ENCODE measurements around the gene LRRC34.

Gene LRRC34

DNA sequence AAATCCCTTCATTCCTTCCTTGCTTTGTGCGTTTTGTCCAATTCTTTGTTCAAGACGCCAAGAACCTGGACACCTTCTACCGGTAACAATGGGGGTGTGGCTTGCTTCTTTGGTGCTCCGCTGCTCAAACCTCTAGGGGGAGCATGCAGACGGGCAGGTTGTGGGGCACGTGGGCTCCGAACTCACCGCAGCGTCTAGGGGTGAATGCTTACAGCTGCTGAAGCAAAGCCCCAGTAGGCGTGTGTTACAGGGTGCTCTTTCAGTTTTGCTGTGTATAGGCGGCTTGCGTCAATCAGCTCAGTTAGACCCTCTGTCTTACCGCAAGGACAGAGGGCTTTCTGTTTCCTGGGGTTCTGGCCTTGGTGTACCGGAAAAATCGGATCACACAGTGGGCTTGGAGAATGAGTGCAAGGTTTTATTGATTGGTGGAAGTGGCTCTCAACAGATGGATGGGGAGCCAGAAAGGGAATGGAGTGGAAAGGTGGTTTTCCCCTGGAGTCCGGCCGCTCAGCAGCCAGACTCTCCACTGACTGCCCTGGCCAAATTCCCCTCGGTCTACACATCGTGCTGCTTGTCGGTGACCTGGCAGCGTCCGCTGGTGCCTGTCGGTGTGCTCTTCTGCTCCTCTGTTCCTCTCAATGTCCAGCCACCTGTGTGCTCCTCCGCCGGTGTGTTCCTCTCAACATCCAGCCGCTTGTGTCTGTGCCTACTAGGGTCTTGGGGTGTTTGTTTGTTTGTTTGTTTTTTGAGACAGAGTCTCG is 1.2 kb upstream of the LRRC34 start:
- peak; percentile 37 to 45 for DNase-seq (ENCODE audit: low read depth in 2 of 2)

DNA sequence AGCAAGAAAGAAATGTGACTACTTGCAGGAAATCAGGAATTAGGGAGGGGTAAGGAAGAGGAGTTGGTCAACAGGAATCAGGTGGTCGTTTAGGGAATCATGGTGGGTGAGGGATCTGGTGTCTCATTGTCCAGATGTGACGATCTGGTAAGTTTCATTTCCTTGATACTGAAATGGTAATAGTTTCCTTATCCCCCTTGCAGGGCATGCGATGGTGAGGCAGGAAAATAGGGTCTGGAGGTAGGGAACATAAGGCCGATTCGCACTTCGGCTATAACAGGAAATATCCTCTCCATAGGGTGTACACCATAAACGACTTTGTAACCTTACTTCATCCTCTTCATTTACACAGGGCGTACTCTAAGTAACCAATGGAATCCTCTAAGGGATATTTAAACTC is 574 bp upstream of the LRRC34 start:
- DNase-seq (ENCODE audit: low read depth in 2 of 2): no peak

DNA sequence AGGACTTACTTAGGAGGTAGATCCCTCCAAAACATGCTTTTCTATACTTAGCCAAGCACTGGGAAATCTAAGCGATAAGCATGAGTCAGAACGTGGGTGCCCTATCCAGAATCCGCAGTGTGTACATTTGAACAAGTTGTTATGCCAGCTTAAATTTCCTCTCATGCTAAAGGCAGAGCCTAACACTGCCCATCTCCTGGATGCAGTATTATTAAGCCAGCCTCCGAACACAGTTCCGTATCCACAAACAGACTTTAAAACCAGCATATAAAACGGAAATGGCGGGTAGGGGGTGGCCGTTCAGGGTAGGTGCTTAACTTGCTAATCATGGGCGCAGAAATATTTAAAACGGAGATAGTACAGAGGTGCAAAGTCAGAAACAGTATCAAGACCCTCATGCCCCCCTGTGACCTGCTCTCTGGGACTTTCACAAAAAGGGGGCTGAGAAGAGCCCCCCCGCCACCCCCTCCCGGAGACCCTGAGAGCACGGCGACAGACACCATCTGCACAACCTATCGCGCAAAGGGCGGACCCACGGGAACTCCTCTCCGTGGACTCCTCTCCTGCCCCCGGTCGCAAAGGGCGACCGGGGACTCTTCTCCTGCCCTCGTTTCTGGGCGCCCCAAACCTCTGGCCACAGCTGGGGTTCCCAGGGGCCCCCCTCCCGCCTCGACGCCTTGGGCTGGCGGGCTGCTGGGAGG is 923 bp downstream of the LRRC34 start:
- no peak for DNase-seq (ENCODE audit: low read depth in 2 of 2)

- DNase-seq (ENCODE audit: low read depth in 2 of 2): no peak
These were observed 3.4 kb downstream of the LRRC34 start for GRCh38 chr3:169809230-169809795.

DNA sequence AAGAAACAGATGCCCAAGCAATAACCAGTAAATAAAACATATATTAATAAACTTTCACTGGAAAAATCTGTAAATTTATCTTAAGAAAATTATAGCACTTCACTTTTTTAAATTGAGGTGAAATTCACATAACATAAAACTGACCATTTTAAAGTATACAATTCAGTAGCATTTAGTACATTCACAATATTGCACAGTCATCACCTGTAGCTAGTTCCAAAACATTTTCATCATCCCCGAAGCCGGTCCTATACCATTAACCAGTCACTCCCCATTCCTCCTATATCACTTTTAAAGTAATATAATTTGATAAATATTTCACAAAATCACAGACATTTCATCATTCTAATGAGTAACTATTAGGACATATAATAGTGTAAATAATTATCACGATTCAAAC is 8.0 kb downstream of the LRRC34 start:
- no peak for DNase-seq (ENCODE audit: low read depth in 2 of 2)

DNA sequence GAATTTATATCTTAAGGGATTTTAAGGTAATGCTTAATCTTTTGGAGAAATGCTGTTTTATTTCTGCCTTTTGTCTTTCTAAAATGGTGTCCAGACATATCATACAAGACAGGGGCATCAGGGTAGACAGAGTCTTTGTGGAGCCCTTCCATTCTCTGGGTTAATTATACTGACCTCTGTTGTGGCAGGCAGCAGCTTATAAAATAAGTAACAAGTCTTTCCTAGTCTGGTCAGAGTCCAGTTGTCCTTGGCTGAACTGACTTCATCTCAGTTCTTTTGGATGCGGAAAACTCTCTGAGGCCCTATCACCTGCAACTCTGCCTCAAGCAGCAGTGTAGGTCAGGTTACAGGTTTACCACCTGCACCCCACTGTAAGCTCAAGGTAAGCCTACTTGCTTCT is 20.3 kb downstream of the LRRC34 start:
- DNase-seq (ENCODE audit: low read depth in 2 of 2): no peak

- no peak for DNase-seq (ENCODE audit: low read depth in 2 of 2)
These were observed 21.8 kb downstream of the LRRC34 start for GRCh38 chr3:169790687-169791429.

GRCh38 chr3:169790219-169790618 is 22.5 kb downstream of the LRRC34 start:
- DNase-seq (ENCODE audit: low read depth in 2 of 2): no peak

- DNase-seq (ENCODE audit: low read depth in 2 of 2): no peak
These were observed 24.9 kb downstream of the LRRC34 start for GRCh38 chr3:169787791-169788190.

- DNase-seq (ENCODE audit: low read depth in 2 of 2): no peak
These were observed 25.6 kb downstream of the LRRC34 start for GRCh38 chr3:169787120-169787519.

DNA sequence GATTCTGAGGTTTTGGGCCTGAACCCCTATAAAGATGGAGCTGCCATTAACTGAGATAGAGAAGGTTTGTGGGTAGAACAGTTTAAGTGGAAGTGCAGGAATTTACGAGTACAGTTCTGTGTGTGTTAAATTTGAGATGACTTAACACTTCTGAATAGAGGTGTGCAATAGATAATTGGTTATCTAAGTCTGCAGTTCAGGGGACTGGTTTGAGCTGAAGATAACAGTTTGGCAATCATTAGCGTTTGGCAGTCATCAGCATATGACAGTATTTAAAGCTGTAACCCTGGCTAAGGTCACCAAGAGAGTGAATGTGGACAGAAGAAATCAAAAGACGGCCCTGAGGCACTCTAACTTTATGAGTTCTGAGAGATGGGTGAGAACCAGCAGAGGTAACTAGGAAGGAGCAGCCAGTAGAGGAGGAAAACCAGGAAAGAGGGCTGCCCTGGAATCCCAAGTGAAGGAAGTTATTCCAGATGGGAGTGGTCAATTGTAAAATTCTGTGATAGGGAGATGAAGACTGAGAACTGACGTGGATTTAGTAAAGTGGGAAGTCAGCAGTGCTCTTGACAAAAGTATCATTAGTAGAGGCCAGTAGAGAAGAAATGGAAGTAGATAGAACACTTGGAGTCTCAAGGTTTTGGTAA is 31.4 kb downstream of the LRRC34 start:
- DNase-seq (ENCODE audit: low read depth in 2 of 2): no peak

DNA sequence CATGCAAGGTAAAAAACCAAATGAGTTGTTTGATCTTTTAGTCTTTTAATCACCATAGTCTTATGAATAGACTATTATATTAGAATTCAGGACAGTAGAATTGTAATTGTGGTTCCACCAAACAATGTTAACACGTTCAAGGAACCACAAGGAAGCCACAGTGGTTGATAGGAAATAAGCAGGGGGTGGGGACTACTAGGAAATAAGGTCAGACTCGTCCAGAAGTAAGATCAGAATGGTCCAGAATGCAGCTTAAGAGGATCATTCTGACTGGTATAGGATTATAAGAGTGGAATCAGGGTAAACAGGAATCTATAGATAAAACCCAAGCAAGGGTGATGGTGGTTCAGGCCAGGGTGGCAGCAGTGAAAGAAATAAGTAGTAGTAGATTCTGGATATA is 32.0 kb downstream of the LRRC34 start:
- no peak for DNase-seq (ENCODE audit: low read depth in 2 of 2)

DNA sequence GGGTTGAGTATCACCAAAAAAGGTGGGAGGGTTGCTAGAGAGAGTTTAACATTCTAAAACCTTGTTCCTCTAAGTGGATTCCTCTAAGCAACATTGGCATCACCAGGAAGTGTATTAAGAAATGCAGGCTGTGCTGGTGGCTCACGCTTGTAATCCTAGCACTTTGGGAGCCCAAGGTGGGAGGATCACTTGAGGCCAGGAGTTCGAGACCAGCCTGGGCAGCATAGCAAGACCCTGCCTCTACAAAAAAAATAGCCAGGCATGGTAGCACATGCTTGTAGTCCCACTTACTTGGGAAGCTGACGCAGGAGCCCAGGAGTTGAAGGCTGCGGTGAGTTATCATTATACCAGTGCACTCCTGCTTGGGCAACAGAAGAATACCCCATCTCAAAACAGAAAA is 34.9 kb downstream of the LRRC34 start:
- no peak for DNase-seq (ENCODE audit: low read depth in 2 of 2)

GRCh38 chr3:169774186-169774585 is 38.5 kb downstream of the LRRC34 start:
- no peak for DNase-seq (ENCODE audit: low read depth in 2 of 2)

DNA sequence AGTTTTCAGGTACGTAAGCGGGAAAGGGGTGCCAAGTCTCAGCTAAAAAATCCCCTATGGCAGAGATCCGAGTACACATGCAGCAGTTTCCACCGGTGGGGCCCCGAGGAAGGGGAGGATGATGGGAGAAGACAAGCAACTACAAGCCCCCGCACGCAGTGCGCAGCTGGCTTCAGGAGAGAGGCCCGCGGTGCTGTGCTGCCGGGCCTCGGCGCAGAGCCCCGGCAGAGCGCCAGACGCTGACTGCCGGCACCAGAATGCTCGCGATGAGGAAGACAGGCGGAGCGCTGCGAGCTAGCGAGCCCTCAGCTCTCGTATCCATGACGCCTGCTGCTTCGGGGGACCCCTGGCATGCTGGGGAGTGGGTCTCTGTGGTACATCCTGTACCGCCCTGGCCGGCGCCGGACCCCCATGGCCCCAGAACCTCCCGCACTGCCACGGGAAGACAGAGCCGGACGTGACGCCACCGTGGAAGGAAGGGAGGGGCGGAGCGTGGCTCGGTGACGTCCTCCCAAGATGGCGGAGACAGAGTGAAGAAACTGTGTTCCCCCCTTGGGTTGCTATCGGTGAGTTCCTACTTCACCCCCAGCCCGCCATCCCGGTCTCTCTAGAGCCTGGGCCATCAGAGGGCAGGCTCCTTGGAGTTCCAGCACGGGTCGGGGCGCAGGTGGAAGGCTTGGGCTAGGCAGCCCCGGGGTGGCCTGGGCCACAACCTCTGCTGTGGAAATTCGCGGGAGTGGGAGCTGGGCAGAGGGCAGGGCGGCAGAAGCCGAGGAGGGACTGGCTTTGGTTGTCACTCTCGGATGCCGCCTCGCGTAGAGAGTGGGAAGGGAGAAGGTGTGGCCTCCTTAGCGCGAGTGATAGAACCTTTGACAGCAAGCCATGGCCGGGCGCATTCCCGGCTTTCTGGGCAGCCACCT is 39.5 kb downstream of the LRRC34 start, which contains the start of gene MYNN:
TSS of gene MYNN (plus strand) at position 500 of the 920 bp plus-strand sequence. CDS start 900 bp downstream, outside the sequence.
- peak; percentile 81 to 86 for DNase-seq (ENCODE audit: low read depth in 2 of 2)

- DNase-seq (ENCODE audit: low read depth in 2 of 2): peak; percentile 25 to 37
These were observed 40.3 kb downstream of the LRRC34 start for GRCh38 chr3:169772305-169772896.

DNA sequence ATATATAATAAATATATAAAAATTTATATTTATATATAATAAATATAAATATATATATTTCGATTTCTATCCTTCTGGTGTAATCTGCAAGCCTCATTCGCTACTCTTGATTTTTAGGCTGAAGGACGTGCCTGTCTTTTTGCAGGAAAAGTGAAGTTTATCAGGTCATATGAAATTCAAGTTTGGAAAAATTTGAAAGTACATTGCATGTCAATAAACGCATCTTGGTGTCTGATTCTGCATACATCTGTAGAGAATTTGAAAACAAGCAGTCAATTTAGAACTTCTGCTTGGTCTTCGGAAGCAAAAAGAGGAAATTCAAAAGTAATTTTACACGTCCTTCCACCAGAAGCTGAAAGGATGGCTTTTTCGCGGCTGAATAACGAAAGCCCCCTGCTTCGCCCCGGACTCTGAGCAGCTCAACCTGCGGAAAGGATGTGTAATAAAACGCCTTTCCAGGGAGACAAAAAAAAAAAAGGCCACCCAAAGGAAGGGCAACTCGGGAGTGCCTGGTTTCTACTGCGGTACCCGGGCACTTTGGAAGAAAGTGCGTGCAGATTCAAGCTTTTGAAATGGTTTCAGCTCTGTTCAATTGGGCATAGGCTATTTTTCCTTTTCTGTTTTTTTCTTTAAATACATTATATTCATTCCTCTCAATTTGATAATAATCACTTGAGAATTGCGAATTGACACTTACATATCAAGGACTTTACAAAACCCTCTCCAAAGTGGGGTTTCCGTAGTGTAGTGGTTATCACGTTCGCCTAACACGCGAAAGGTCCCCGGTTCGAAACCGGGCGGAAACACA is 41.0 kb downstream of the LRRC34 start:
- peak; percentile 20 to 26 for DNase-seq (ENCODE audit: low read depth in 2 of 2)

- peak; percentile 35 to 39 for DNase-seq (ENCODE audit: low read depth in 2 of 2)
These were observed 43.2 kb downstream of the LRRC34 start, which contains the start of gene ACTRT3 for GRCh38 chr3:169769287-169770181. Gene ACTRT3, minus strand, starts transcription at chr3:169769561. Its CDS starts 41 bp downstream, at chr3:169769520.

All from stimulated activated CD8-positive, alpha-beta memory T cell treated with anti-CD3 and anti-CD28 coated beads, Interleukin-2, amount 100 ng/mL, for 1 hour (primary cell).